ENCODE results near the gene DAD1. TPM values are rescaled to one million over a fixed set of nuclear protein-coding genes. Genes with fewer than 3 reads are reported as not detected.

The DAD1 gene
- total and polyA plus RNA-seq, 2 of the 8 experiments (the other 6 are each of a cell fraction or from before 2014, with no cell fraction given), result 131 to 440 TPM

DNA sequence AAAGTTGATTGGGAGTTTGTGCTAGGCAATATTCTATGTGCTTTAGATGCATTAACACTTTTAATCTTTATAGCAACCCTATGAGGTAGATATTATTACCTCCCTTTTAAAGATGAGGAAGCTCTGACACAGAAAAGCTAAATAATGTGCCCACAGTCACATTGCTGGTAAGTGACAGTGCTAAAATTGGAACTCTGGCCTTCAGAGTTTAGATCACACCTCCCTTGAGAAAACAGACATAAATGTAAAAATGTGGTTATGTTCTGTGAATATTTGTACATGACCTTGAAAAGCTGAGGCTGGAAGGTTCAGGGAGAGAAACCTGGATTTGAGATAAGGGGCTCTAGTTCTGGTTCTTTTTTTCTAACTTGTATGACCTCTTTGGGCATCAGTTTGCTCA, 11.0 kb upstream of the DAD1 start (continued):
- TF ChIP-seq, protein P1, sequence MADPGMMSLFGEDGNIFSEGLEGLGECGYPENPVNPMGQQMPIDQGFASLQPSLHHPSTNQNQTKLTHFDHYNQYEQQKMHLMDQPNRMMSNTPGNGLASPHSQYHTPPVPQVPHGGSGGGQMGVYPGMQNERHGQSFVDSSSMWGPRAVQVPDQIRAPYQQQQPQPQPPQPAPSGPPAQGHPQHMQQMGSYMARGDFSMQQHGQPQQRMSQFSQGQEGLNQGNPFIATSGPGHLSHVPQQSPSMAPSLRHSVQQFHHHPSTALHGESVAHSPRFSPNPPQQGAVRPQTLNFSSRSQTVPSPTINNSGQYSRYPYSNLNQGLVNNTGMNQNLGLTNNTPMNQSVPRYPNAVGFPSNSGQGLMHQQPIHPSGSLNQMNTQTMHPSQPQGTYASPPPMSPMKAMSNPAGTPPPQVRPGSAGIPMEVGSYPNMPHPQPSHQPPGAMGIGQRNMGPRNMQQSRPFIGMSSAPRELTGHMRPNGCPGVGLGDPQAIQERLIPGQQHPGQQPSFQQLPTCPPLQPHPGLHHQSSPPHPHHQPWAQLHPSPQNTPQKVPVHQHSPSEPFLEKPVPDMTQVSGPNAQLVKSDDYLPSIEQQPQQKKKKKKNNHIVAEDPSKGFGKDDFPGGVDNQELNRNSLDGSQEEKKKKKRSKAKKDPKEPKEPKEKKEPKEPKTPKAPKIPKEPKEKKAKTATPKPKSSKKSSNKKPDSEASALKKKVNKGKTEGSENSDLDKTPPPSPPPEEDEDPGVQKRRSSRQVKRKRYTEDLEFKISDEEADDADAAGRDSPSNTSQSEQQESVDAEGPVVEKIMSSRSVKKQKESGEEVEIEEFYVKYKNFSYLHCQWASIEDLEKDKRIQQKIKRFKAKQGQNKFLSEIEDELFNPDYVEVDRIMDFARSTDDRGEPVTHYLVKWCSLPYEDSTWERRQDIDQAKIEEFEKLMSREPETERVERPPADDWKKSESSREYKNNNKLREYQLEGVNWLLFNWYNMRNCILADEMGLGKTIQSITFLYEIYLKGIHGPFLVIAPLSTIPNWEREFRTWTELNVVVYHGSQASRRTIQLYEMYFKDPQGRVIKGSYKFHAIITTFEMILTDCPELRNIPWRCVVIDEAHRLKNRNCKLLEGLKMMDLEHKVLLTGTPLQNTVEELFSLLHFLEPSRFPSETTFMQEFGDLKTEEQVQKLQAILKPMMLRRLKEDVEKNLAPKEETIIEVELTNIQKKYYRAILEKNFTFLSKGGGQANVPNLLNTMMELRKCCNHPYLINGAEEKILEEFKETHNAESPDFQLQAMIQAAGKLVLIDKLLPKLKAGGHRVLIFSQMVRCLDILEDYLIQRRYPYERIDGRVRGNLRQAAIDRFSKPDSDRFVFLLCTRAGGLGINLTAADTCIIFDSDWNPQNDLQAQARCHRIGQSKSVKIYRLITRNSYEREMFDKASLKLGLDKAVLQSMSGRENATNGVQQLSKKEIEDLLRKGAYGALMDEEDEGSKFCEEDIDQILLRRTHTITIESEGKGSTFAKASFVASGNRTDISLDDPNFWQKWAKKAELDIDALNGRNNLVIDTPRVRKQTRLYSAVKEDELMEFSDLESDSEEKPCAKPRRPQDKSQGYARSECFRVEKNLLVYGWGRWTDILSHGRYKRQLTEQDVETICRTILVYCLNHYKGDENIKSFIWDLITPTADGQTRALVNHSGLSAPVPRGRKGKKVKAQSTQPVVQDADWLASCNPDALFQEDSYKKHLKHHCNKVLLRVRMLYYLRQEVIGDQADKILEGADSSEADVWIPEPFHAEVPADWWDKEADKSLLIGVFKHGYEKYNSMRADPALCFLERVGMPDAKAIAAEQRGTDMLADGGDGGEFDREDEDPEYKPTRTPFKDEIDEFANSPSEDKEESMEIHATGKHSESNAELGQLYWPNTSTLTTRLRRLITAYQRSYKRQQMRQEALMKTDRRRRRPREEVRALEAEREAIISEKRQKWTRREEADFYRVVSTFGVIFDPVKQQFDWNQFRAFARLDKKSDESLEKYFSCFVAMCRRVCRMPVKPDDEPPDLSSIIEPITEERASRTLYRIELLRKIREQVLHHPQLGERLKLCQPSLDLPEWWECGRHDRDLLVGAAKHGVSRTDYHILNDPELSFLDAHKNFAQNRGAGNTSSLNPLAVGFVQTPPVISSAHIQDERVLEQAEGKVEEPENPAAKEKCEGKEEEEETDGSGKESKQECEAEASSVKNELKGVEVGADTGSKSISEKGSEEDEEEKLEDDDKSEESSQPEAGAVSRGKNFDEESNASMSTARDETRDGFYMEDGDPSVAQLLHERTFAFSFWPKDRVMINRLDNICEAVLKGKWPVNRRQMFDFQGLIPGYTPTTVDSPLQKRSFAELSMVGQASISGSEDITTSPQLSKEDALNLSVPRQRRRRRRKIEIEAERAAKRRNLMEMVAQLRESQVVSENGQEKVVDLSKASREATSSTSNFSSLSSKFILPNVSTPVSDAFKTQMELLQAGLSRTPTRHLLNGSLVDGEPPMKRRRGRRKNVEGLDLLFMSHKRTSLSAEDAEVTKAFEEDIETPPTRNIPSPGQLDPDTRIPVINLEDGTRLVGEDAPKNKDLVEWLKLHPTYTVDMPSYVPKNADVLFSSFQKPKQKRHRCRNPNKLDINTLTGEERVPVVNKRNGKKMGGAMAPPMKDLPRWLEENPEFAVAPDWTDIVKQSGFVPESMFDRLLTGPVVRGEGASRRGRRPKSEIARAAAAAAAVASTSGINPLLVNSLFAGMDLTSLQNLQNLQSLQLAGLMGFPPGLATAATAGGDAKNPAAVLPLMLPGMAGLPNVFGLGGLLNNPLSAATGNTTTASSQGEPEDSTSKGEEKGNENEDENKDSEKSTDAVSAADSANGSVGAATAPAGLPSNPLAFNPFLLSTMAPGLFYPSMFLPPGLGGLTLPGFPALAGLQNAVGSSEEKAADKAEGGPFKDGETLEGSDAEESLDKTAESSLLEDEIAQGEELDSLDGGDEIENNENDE (IDR thresholded peaks at IDR 0.05; ENCODE audit: insufficient replicate concordance, low read length), result no peak
- no peak for TF ChIP-seq SAP30 (IDR thresholded peaks at IDR 0.05; ENCODE audit: insufficient read depth, insufficient replicate concordance, low read length)
- no peak for TF ChIP-seq TAF1 (IDR thresholded peaks at IDR 0.05; ENCODE audit: low read depth, low read length)
- TF ChIP-seq RXRA (IDR thresholded peaks at IDR 0.05; ENCODE audit: insufficient read depth, low read depth, low read length), result no peak
- no peak for TF ChIP-seq EGR1 (IDR thresholded peaks at IDR 0.05; ENCODE audit: borderline replicate concordance, low read depth, low read length)
- TF ChIP-seq, protein P2, sequence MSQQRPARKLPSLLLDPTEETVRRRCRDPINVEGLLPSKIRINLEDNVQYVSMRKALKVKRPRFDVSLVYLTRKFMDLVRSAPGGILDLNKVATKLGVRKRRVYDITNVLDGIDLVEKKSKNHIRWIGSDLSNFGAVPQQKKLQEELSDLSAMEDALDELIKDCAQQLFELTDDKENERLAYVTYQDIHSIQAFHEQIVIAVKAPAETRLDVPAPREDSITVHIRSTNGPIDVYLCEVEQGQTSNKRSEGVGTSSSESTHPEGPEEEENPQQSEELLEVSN (IDR thresholded peaks at IDR 0.05), result no peak
- TF ChIP-seq TCF12 (IDR thresholded peaks at IDR 0.05; ENCODE audit: low read depth, low read length), result no peak
- no peak for TF ChIP-seq EZH2 (IDR thresholded peaks at IDR 0.05; ENCODE audit: low read depth, low read length, severe bottlenecking)
- TF ChIP-seq, protein P3, sequence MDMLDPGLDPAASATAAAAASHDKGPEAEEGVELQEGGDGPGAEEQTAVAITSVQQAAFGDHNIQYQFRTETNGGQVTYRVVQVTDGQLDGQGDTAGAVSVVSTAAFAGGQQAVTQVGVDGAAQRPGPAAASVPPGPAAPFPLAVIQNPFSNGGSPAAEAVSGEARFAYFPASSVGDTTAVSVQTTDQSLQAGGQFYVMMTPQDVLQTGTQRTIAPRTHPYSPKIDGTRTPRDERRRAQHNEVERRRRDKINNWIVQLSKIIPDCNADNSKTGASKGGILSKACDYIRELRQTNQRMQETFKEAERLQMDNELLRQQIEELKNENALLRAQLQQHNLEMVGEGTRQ (IDR thresholded peaks at IDR 0.05; ENCODE audit: low read length), result no peak
- TF ChIP-seq POLR2AphosphoS5 (IDR thresholded peaks at IDR 0.05; ENCODE audit: low read depth, low read length), result no peak
